PC-3 (cell line): ENCODE data around the gene C1orf21. TPM values are rescaled to one million over a fixed set of nuclear protein-coding genes. Genes with fewer than 3 reads are reported as not detected.

Source experiments
- ATAC-seq: fragments of 200-7000 bp; cut with Tn5 transposase; 2 replicates; pipeline ENCODE4 v1.9.1; 2020; ENCODE audit warnings: mild to moderate bottlenecking, moderate library complexity
- BruUV-seq: library from RNA; stranded (reverse); fragments of 400-500 nt; replicated peaks from 2 replicates; lab custom pipeline; 2021; lab: Mats Ljungman, UMichigan
- CTCF ChIA-PET: fragments of 300-600 bp; sonication (Branson Sonifier 250); formaldehyde crosslinking; loops from one replicate; lab custom pipeline; 2022; ENCODE audit warnings: antibody characterized with exemption; lab: Charles Lee
- POLR2A ChIA-PET: fragments of 300-600 bp; sonication (Branson Sonifier 250); formaldehyde crosslinking; loops from one replicate; lab custom pipeline; 2022; ENCODE audit warnings: antibody characterized with exemption; ENCODE audit not compliant: unreplicated experiment; lab: Charles Lee
- DNase-seq: peaks from one replicate; pipeline ENCODE4 v3.0.0-alpha.2; 2015
- H2AFZ ChIP-seq: fragments of 300-600 bp; sonication (generic); 2 replicates; pipeline ENCODE4 v1.6.0; 2016; ENCODE audit warnings: antibody characterized with exemption, low read length
- H3F3A ChIP-seq: fragments of 300-600 bp; sonication (generic); one replicate; pipeline ENCODE4 v1.6.0; 2017; ENCODE audit warnings: antibody characterized with exemption, low read length, control low read depth, mild to moderate bottlenecking; ENCODE audit not compliant: unreplicated experiment
- H3K27ac ChIP-seq: fragments of 300-600 bp; sonication (generic); 2 replicates; pipeline ENCODE4 v1.5.1; 2016; ENCODE audit warnings: mild to moderate bottlenecking, low read length
- H3K27me3 ChIP-seq: fragments of 300-600 bp; sonication (generic); 2 replicates; pipeline ENCODE4 v1.6.1; 2016; ENCODE audit warnings: low read length, mixed read lengths
- H3K36me3 ChIP-seq: fragments of 300-600 bp; sonication (generic); 2 replicates; pipeline ENCODE4 v1.6.1; 2016; ENCODE audit warnings: low read depth, mixed run types, low read length, mixed read lengths
- H3K4me1 ChIP-seq: fragments of 300-600 bp; sonication (generic); 2 replicates; pipeline ENCODE4 v1.5.1; 2016; ENCODE audit warnings: low read length; ENCODE audit not compliant: insufficient read depth
- H3K4me2 ChIP-seq: fragments of 300-600 bp; sonication (generic); 2 replicates; pipeline ENCODE4 v1.6.0; 2016; ENCODE audit warnings: low read length
- H3K4me3 ChIP-seq: fragments of 300-600 bp; sonication (generic); 2 replicates; pipeline ENCODE4 v1.5.1; 2016; ENCODE audit warnings: mild to moderate bottlenecking, low read length, mixed read lengths
- H3K79me2 ChIP-seq: fragments of 300-600 bp; sonication (generic); 2 replicates; pipeline ENCODE4 v1.6.1; 2017; ENCODE audit warnings: low read length, mixed read lengths
- H3K9ac ChIP-seq: fragments of 300-600 bp; sonication (generic); 2 replicates; pipeline ENCODE4 v1.6.0; 2016; ENCODE audit warnings: mild to moderate bottlenecking, low read length
- H3K9me2 ChIP-seq: fragments of 300-600 bp; sonication (generic); replicated peaks from 2 replicates; pipeline ENCODE4 v1.6.1; 2016; ENCODE audit warnings: mixed run types, low read length, mixed read lengths
- H3K9me3 ChIP-seq: fragments of 300-600 bp; sonication (generic); 2 replicates; pipeline ENCODE4 v1.6.1; 2016; ENCODE audit warnings: low read length, mixed read lengths
- H4K20me1 ChIP-seq: fragments of 300-600 bp; sonication (generic); 2 replicates; pipeline ENCODE4 v1.6.1; 2016; ENCODE audit warnings: low read length, mixed read lengths
- CTCF ChIP-seq: fragments of 300-600 bp; sonication (generic); conservative IDR thresholded peaks from 2 replicates; pipeline ENCODE4 v1.5.1; 2017; ENCODE audit warnings: antibody characterized with exemption, low read depth, mild to moderate bottlenecking, low read length
- EZH2 ChIP-seq: fragments of 300-600 bp; sonication (generic); IDR thresholded peaks from one replicate; pipeline ENCODE4 v1.6.1; 2017; ENCODE audit warnings: antibody characterized with exemption, mild to moderate bottlenecking, low read length; ENCODE audit not compliant: unreplicated experiment
- EZH2phosphoT487 ChIP-seq: fragments of 300-600 bp; sonication (generic); IDR thresholded peaks from 2 replicates; pipeline ENCODE4 v1.6.1; 2018; ENCODE audit warnings: mild to moderate bottlenecking, antibody characterized with exemption, low read length, borderline replicate concordance
- intact Hi-C: fragments of 100-400 bp; cut with micrococcal nuclease; formaldehyde crosslinking; loops from 2 replicates; pipeline ENCODE4 v1.9.0; 2023
- total RNA-seq: library from RNA; depleted of rRNA; stranded (reverse); fragments of >200 nt; gene quantifications from 2 replicates; pipeline ENCODE4 v1.2.3, GENCODE V29; 2014

C1orf21 gene
- total RNA-seq, 1 experiment from 2014 or later, result 1.3 TPM

- Histone ChIP-seq H2AFZ (no peak overlapping the region), H3F3A (no peaks in the 10 kb centered on the region), H3K4me3 (no peak overlapping the region), H3K4me1 (peaks cover 36% of the 10 kb centered on the region), H3K9me3 (no peaks in the 10 kb centered on the region), H3K36me3 (no peaks in the 10 kb centered on the region), H3K9me2 (no peaks in the 10 kb centered on the region), H3K4me2 (no peak overlapping the region), H3K9ac (no peak overlapping the region), H3K27me3 (no peaks in the 10 kb centered on the region), H3K79me2 (no peaks in the 10 kb centered on the region), H4K20me1 (no peaks in the 10 kb centered on the region), H3K27ac (no peak overlapping the region)
- TF ChIP-seq EZH2phosphoT487 (no peak), EZH2 (no peak), CTCF (no peak)
- POLR2A ChIA-PET, result no interaction called here
- DNase-seq (no peak), ATAC-seq (no peak)
- intact Hi-C loops, result no loop called here
- no TSS peak for BruUV-seq
- CTCF ChIA-PET, result no interaction called here
Observed at GRCh38 chr1:184596950-184597645, 210.3 kb downstream of the C1orf21 start.

GRCh38 chr1:184597650-184598357, 211.0 kb downstream of the C1orf21 start:
- Histone ChIP-seq H3K9ac (no peak overlapping the region), H2AFZ (no peak overlapping the region), H3F3A (no peaks in the 10 kb centered on the region), H3K27ac (no peak overlapping the region), H3K9me3 (no peaks in the 10 kb centered on the region), H3K9me2 (no peaks in the 10 kb centered on the region), H3K79me2 (no peaks in the 10 kb centered on the region), H3K4me3 (no peak overlapping the region), H3K36me3 (no peaks in the 10 kb centered on the region), H3K4me2 (no peak overlapping the region), H3K4me1 (peaks cover 34% of the 10 kb centered on the region), H4K20me1 (no peaks in the 10 kb centered on the region), H3K27me3 (no peaks in the 10 kb centered on the region)
- BruUV-seq, result no TSS peak
- CTCF ChIA-PET, result no interaction called here
- ATAC-seq (no peak), DNase-seq (no peak)
- intact Hi-C loops, result no loop called here
- TF ChIP-seq CTCF (no peak), EZH2 (no peak), EZH2phosphoT487 (no peak)
- POLR2A ChIA-PET, result no interaction called here
